Vagina (tissue), 2 donors: Measurements from ENCODE around the gene FCHO1.

Experiments used
- POLR2A ChIP-seq, 2 donors: fragments of 450-650 bp; IDR thresholded peaks; one replicate each; pipeline ENCODE4 v1.6.1; 2017; ENCODE audit warnings: antibody characterized with exemption in 2 of 2, mild to moderate bottlenecking in 2 of 2, moderate library complexity in 2 of 2
- POLR2AphosphoS5 ChIP-seq, 2 donors: sonication (generic); formaldehyde crosslinking; IDR thresholded peaks; one replicate each; pipeline ENCODE4 v1.9.0; 2017; ENCODE audit warnings: antibody characterized with exemption in 2 of 2, mild to moderate bottlenecking in 2 of 2, low read depth in 1 of 2; ENCODE audit not compliant: insufficient read depth in 1 of 2
- TF ChIP-seq, protein P1 (sequence below), 3 experiments: fragments of 450-650 bp in 2 of 3; fragments of 200-600 bp in 1 of 3; sonication (generic) in 1 of 3; IDR thresholded peaks; one replicate each; pipeline ENCODE4 v1.5.1; 2017 to 2019; ENCODE audit warnings: antibody characterized with exemption in 3 of 3, mild to moderate bottlenecking in 2 of 3, moderate library complexity in 2 of 3

- TF ChIP-seq POLR2AphosphoS5 (IDR thresholded peaks at IDR 0.05; ENCODE audit: insufficient read depth in 1 of 2, low read depth in 1 of 2) (no peak), POLR2A (IDR thresholded peaks at IDR 0.05) (no peak)
- TF ChIP-seq, protein P1, sequence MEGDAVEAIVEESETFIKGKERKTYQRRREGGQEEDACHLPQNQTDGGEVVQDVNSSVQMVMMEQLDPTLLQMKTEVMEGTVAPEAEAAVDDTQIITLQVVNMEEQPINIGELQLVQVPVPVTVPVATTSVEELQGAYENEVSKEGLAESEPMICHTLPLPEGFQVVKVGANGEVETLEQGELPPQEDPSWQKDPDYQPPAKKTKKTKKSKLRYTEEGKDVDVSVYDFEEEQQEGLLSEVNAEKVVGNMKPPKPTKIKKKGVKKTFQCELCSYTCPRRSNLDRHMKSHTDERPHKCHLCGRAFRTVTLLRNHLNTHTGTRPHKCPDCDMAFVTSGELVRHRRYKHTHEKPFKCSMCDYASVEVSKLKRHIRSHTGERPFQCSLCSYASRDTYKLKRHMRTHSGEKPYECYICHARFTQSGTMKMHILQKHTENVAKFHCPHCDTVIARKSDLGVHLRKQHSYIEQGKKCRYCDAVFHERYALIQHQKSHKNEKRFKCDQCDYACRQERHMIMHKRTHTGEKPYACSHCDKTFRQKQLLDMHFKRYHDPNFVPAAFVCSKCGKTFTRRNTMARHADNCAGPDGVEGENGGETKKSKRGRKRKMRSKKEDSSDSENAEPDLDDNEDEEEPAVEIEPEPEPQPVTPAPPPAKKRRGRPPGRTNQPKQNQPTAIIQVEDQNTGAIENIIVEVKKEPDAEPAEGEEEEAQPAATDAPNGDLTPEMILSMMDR (IDR thresholded peaks at IDR 0.05): no peak
These were observed 60.4 kb downstream of the FCHO1 start for GRCh38 chr19:17811681-17812080.
